NCI-H146 (cell line): ENCODE data around the gene KIR2DL4.
"Not testable (repeated sequence)": the region's sequence is repeated elsewhere in the genome, so short reads cannot be mapped to it uniquely, and the experiment has no call there.

Experiments used
- DNase-seq: peaks from one replicate; lab custom pipeline; 2025; lab: John Stamatoyannopoulos, UW

The KIR2DL4 gene

GRCh38 chr19:54804571-54804970 is 1.2 kb downstream of the KIR2DL4 start:
- DNase-seq = no peak

- DNase-seq = no peak
Measured at GRCh38 chr19:54805665-54806515, 2.5 kb downstream of the KIR2DL4 start.

GRCh38 chr19:54806516-54806838 is 3.1 kb downstream of the KIR2DL4 start:
- no peak for DNase-seq

- DNase-seq = not testable (repeated sequence)
Measured at GRCh38 chr19:54814571-54814970, 11.2 kb downstream of the KIR2DL4 start.

GRCh38 chr19:54816251-54816650 is 12.8 kb downstream of the KIR2DL4 start, which contains the start of gene KIR3DL1:
Gene KIR3DL1 (plus strand): TSS chr19:54816468.
- not testable (repeated sequence) for DNase-seq

GRCh38 chr19:54817670-54818536 is 14.5 kb downstream of the KIR2DL4 start:
- no peak for DNase-seq

GRCh38 chr19:54824416-54824815 is 21.0 kb downstream of the KIR2DL4 start:
- DNase-seq = not testable (repeated sequence)

- not testable (repeated sequence) for DNase-seq
Measured at GRCh38 chr19:54825326-54825725, 21.9 kb downstream of the KIR2DL4 start.

GRCh38 chr19:54828064-54828463 is 24.7 kb downstream of the KIR2DL4 start:
- not testable (repeated sequence) for DNase-seq

- DNase-seq = not testable (repeated sequence)
Measured at GRCh38 chr19:54832496-54832895, 29.1 kb downstream of the KIR2DL4 start, which contains the start of gene KIR2DS4. Gene KIR2DS4 (plus strand): TSS chr19:54832676.

GRCh38 chr19:54835126-54835525 is 31.7 kb downstream of the KIR2DL4 start:
- DNase-seq = not testable (repeated sequence)

- not testable (repeated sequence) for DNase-seq
Measured at GRCh38 chr19:54837522-54837921, 34.1 kb downstream of the KIR2DL4 start.

- DNase-seq = not testable (repeated sequence)
Measured at GRCh38 chr19:54843171-54843570, 39.8 kb downstream of the KIR2DL4 start.

- DNase-seq = not testable (repeated sequence)
Measured at GRCh38 chr19:54850061-54850640, 46.7 kb downstream of the KIR2DL4 start, which contains the start of gene KIR3DL2. Gene KIR3DL2 (plus strand): TSS chr19:54850443. CDS start chr19:54850476, 33 bp downstream.

- DNase-seq = no peak
Measured at GRCh38 chr19:54850930-54851329, 47.5 kb downstream of the KIR2DL4 start.

GRCh38 chr19:54851353-54851752 is 47.9 kb downstream of the KIR2DL4 start:
- no peak for DNase-seq

- not testable (repeated sequence) for DNase-seq
Measured at GRCh38 chr19:54855241-54855640, 51.8 kb downstream of the KIR2DL4 start.

GRCh38 chr19:54858476-54858875 is 55.1 kb downstream of the KIR2DL4 start:
- DNase-seq = not testable (repeated sequence)

- not testable (repeated sequence) for DNase-seq
Measured at GRCh38 chr19:54859421-54859820, 56.0 kb downstream of the KIR2DL4 start.

- DNase-seq = not testable (repeated sequence)
Measured at GRCh38 chr19:54863459-54863858, 60.0 kb downstream of the KIR2DL4 start.
